Stimulated activated naive CD8-positive, alpha-beta T cell treated with anti-CD3 and anti-CD28 coated beads, Interleukin-15, amount 100 ng/mL, for 72 hours (primary cell): ENCODE data around the gene DEAF1.
A peak's percentile ranks its signal among the peaks of the same experiment; 100 is the strongest.

ENCODE experiments used
- ATAC-seq: fragments of 150-1000 bp; cut with Tn5 transposase; 2 replicates; pipeline ENCODE4 v1.10.0; 2021; ENCODE audit warnings: mild to moderate bottlenecking, moderate library complexity
- DNase-seq, 2 donors: peaks; one replicate each; pipeline ENCODE4 v3.0.0; 2021 to 2022
- H3K27ac Mint-ChIP-seq, 2 donors: one replicate each; pipeline ENCODE4 v1.8.0; 2022; ENCODE audit warnings: mild to moderate bottlenecking in 2 of 2, mixed read lengths in 2 of 2, moderate library complexity in 2 of 2
- H3K27me3 Mint-ChIP-seq: one replicate; pipeline ENCODE4 v1.8.0; 2022; ENCODE audit warnings: mixed read lengths
- H3K4me1 Mint-ChIP-seq: one replicate; pipeline ENCODE4 v1.8.0; 2022; ENCODE audit warnings: mild to moderate bottlenecking, mixed read lengths
- H3K4me3 Mint-ChIP-seq, 2 donors: one replicate each; pipeline ENCODE4 v1.8.0; 2022; ENCODE audit warnings: mild to moderate bottlenecking in 2 of 2, mixed read lengths in 2 of 2, moderate library complexity in 1 of 2
- H3K9me3 Mint-ChIP-seq, 2 donors: one replicate each; pipeline ENCODE4 v1.8.0; 2022; ENCODE audit warnings: mixed read lengths in 2 of 2

The DEAF1 gene

GRCh38 chr11:637333-637592, 57.8 kb downstream of the DEAF1 start:
- H3K4me1 Mint-ChIP-seq = peaks cover 38% of the 10 kb centered on the region
- DNase-seq = no peak
- peak overlapping the region in 1 of 2 donors; percentile 62 for H3K27ac Mint-ChIP-seq
- H3K4me3 Mint-ChIP-seq = peak overlapping the region; percentile 47 to 81
- no peak for ATAC-seq
- H3K27me3 Mint-ChIP-seq = peaks cover 52% of the 10 kb centered on the region
- H3K9me3 Mint-ChIP-seq = no peaks in the 10 kb centered on the region

- peaks cover 52% of the 10 kb centered on the region for H3K27me3 Mint-ChIP-seq
- peaks cover 38% of the 10 kb centered on the region for H3K4me1 Mint-ChIP-seq
- H3K9me3 Mint-ChIP-seq = no peaks in the 10 kb centered on the region
- H3K27ac Mint-ChIP-seq = peak within 1 kb of the TSS in 1 of 2 donors; percentile 62
- DNase-seq (no peak), ATAC-seq (no peak)
- peak within 1 kb of the TSS; percentile 47 to 81 for H3K4me3 Mint-ChIP-seq
Observed at GRCh38 chr11:636511-637332, 58.3 kb downstream of the DEAF1 start, which contains the start of gene DRD4. Gene DRD4 (plus strand): TSS chr11:637269. CDS start chr11:637305, 36 bp downstream.

GRCh38 chr11:635945-636510, 59.0 kb downstream of the DEAF1 start:
- DNase-seq (no peak), ATAC-seq (no peak)
- Mint-ChIP-seq H3K4me3 (peak overlapping the region in 1 of 2 donors; percentile 31), H3K27me3 (peaks cover 52% of the 10 kb centered on the region), H3K27ac (no peak overlapping the region), H3K4me1 (peaks cover 38% of the 10 kb centered on the region), H3K9me3 (no peaks in the 10 kb centered on the region)

- Mint-ChIP-seq H3K4me1 (peaks cover 39% of the 10 kb centered on the region), H3K27ac (no peak overlapping the region), H3K4me3 (no peak overlapping the region), H3K9me3 (no peaks in the 10 kb centered on the region), H3K27me3 (peaks cover 33% of the 10 kb centered on the region)
- DNase-seq (no peak), ATAC-seq (no peak)
Observed at GRCh38 chr11:630871-631270, 64.2 kb downstream of the DEAF1 start.

- H3K4me1 Mint-ChIP-seq = peaks cover 33% of the 10 kb centered on the region
- no peaks in the 10 kb centered on the region for H3K9me3 Mint-ChIP-seq
- DNase-seq = no peak
- peaks cover 41% of the 10 kb centered on the region for H3K27me3 Mint-ChIP-seq
- peak; percentile 33 for ATAC-seq
- H3K4me3 Mint-ChIP-seq = peak overlapping the region; percentile 71 to 72
- H3K27ac Mint-ChIP-seq = peak overlapping the region; percentile 71 to 74
Observed at GRCh38 chr11:629237-629583, 65.8 kb downstream of the DEAF1 start.

GRCh38 chr11:628056-628455, 67.0 kb downstream of the DEAF1 start:
- H3K27ac Mint-ChIP-seq = peak overlapping the region in 1 of 2 donors; percentile 74
- peaks cover 41% of the 10 kb centered on the region for H3K27me3 Mint-ChIP-seq
- DNase-seq (no peak), ATAC-seq (no peak)
- H3K4me1 Mint-ChIP-seq = peaks cover 33% of the 10 kb centered on the region
- H3K4me3 Mint-ChIP-seq = peak overlapping the region; percentile 62 to 72
- H3K9me3 Mint-ChIP-seq = no peaks in the 10 kb centered on the region

GRCh38 chr11:627308-627576, 67.8 kb downstream of the DEAF1 start:
- Mint-ChIP-seq H3K4me1 (peaks cover 33% of the 10 kb centered on the region), H3K27me3 (peaks cover 41% of the 10 kb centered on the region), H3K9me3 (no peaks in the 10 kb centered on the region), H3K4me3 (peak overlapping the region in 1 of 2 donors; percentile 72), H3K27ac (no peak overlapping the region)
- ATAC-seq = no peak
- DNase-seq = no peak

- Mint-ChIP-seq H3K27ac (peak within 1 kb of the TSS in 1 of 2 donors; percentile 48), H3K4me1 (peaks cover 33% of the 10 kb centered on the region), H3K9me3 (no peaks in the 10 kb centered on the region), H3K4me3 (peak within 1 kb of the TSS; percentile 62 to 72), H3K27me3 (peaks cover 41% of the 10 kb centered on the region)
- DNase-seq (no peak), ATAC-seq (peak; percentile 5)
Observed at GRCh38 chr11:626475-627307, 68.3 kb downstream of the DEAF1 start, which contains the start of gene SCT. Gene SCT (minus strand): TSS chr11:627181. CDS start chr11:627143, 38 bp downstream.

- Mint-ChIP-seq H3K9me3 (no peaks in the 10 kb centered on the region), H3K4me1 (peaks cover 33% of the 10 kb centered on the region), H3K27ac (no peak overlapping the region), H3K27me3 (peaks cover 41% of the 10 kb centered on the region), H3K4me3 (peak overlapping the region in 1 of 2 donors; percentile 33)
- ATAC-seq = no peak
- peak in 1 of 2 donors; percentile 11 for DNase-seq
Observed at GRCh38 chr11:625636-626268, 69.3 kb downstream of the DEAF1 start.

GRCh38 chr11:624705-625635, 70.1 kb downstream of the DEAF1 start, which contains the start of gene CDHR5:
Gene CDHR5 (minus strand): TSS chr11:624955. CDS start chr11:624902, 53 bp downstream.
- ATAC-seq (no peak), DNase-seq (peak in 1 of 2 donors; percentile 8)
- no peak within 1 kb of the TSS for H3K4me3 Mint-ChIP-seq
- no peak within 1 kb of the TSS for H3K27ac Mint-ChIP-seq
- H3K27me3 Mint-ChIP-seq = peaks cover 41% of the 10 kb centered on the region
- no peaks in the 10 kb centered on the region for H3K9me3 Mint-ChIP-seq
- H3K4me1 Mint-ChIP-seq = peaks cover 33% of the 10 kb centered on the region

GRCh38 chr11:623999-624704, 70.9 kb downstream of the DEAF1 start:
- H3K4me3 Mint-ChIP-seq = no peak overlapping the region
- peak in 1 of 2 donors; percentile 16 for DNase-seq
- H3K27me3 Mint-ChIP-seq = peaks cover 41% of the 10 kb centered on the region

GRCh38 chr11:623349-623869, 71.6 kb downstream of the DEAF1 start:
- no peak overlapping the region for H3K4me3 Mint-ChIP-seq
- peaks cover 18% of the 10 kb centered on the region for H3K4me1 Mint-ChIP-seq
- no peaks in the 10 kb centered on the region for H3K9me3 Mint-ChIP-seq
- ATAC-seq (no peak), DNase-seq (no peak)
- peaks cover 35% of the 10 kb centered on the region for H3K27me3 Mint-ChIP-seq
- H3K27ac Mint-ChIP-seq = peak overlapping the region in 1 of 2 donors; percentile 56

More at GRCh38 chr11:623999-624704, 70.9 kb downstream of the DEAF1 start:
- Mint-ChIP-seq H3K27ac (no peak overlapping the region), H3K4me1 (peaks cover 25% of the 10 kb centered on the region), H3K9me3 (no peaks in the 10 kb centered on the region)
- no peak for ATAC-seq

GRCh38 chr11:621838-622237, 73.2 kb downstream of the DEAF1 start:
- Mint-ChIP-seq H3K9me3 (no peaks in the 10 kb centered on the region), H3K4me3 (no peak overlapping the region), H3K27me3 (peaks cover 24% of the 10 kb centered on the region), H3K27ac (peak overlapping the region in 1 of 2 donors; percentile 64), H3K4me1 (peaks cover 9% of the 10 kb centered on the region)
- ATAC-seq (no peak), DNase-seq (no peak)
